GM12872 (cell line): ENCODE measurements around the gene WNT4.

Source experiments
- CTCF ChIP-seq: IDR thresholded peaks from 3 replicates; pipeline ENCODE4 v1.5.1; 2011; ENCODE audit warnings: low read depth, mild to moderate bottlenecking, low read length, moderate library complexity; ENCODE audit not compliant: insufficient read depth

WNT4 gene

DNA sequence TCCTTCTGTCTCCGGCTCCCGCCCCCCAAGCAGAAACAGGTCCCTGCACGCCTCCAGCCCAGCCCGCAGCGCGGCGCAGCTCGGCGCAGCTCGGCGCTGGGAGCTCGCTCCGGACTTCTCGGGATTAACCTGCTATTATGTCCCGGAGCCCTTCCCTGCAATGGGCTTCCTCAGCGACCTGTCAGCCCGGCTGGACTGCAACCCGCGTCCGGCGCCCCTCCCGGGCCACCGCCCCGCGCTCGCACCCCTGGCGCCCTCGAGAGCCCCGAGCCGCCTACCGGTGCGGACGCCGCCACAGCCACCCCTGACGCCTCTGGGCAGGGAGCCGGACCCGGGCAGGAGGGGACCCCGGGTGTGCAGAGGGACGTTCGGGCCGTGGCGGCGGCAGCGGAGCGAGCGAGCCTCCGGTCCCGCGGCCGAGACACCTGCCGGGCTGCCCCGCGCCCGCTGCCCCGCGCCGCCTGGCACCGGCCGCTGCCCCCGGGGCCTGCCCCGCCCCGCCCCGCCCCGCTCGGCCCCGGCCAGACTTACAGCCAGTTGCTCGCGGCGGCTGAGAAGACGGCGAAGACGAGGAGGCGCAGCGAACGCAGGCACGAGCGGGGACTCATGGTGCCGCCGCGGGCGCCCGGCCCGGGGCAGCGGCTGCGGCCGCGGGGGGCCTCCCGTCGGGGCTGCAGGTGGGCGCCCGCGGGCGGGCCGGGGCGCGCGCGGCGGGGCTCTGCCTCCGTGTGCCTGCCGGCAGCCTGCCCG, 407 bp downstream of the WNT4 start:
- no peak for TF ChIP-seq CTCF

DNA sequence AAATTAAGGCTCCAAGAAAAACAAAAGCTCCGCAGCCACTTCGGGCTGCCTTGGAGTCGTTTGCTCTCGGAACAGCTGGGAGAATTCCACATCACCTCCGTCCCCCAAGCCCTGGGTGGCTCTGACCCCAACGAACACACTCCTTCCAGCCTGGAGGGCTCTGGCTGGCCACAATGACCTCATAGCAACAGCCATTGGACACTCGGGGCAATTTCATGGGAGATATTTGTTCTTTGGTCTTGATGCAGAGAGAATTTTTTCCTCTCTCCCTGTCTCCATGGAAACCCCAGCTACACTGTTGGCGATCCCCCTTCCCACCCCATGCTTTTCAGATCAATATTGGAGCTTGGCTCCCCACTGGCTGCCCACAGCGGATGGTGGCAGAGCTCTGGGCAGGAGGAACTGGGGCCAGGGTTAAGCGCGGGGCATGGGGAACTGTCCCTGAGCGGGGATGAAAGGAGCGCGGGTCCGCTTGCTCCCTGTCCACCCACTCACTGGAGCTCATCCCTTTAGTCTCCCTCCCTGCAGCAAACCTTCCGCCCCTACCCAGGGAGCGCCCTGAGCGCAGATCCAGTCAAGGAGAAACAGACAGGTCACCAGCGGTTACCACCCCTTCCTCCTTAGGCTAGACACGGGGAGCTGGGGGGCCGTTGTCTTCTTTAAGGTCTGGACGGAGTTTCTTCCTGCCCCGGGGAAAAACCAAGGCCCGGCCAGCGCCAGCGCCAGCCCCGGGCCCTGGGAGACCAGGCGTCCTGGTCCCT, 1.2 kb downstream of the WNT4 start:
- no peak for TF ChIP-seq CTCF

GRCh38 chr1:22140694-22141093, 2.2 kb downstream of the WNT4 start:
- TF ChIP-seq CTCF: no peak

DNA sequence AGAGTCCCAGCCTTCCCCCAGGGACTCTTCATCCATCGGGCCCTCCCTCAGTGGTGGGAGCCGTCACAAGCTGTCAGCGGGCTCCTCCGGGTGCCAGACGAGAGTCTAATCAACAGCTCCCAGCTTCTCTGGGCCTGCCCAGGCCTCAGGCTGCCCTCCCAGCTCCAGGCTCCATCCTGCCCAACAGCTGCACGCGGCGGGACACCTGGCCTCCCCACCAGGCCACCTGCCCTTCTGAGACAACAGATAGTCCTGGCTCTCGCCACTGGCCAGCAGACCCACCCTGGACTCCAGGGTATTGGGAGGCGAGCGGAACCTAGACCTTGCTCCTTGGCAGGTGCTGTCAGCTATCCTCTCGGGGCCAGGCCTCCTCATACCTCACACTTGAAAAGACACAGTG, 3.1 kb downstream of the WNT4 start:
- TF ChIP-seq CTCF: no peak

GRCh38 chr1:22139066-22139594, 3.8 kb downstream of the WNT4 start:
- no peak for TF ChIP-seq CTCF

DNA sequence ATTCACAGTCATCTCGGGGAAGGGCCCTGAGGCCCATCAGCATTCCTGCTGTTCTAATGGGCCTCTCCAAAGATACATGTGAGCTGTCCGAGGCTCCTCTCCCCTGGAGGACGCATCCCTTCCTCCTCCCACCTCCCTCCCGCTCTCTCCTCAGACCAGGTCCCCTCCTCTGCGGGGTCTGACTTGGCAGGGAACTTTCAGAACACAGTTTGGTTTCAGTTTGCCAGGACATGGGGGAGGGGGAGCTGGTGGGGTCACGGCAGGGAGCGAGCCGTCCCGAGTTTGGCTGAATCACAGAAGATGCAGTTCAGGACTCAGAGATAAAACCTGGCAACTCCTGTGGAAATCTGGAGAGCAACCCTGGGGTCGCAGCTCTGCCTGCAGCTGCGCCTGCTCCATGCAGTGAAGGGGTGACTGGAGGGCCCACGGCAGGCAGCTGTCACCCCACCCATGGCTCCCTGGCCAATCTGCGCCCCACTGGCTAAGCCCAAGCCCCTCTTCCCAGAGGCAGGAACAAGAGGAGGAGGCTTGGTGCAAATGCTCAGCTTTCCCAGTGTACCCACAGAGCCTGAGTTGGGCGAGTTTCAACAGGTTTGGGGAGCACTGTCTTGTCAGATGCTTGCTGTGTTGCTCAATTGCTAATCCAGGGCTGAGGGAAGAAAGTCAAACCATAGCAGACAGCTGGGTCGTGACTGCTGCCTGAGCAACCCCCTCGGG, 5.7 kb downstream of the WNT4 start:
- no peak for TF ChIP-seq CTCF

- TF ChIP-seq CTCF: no peak
These were observed 9.0 kb downstream of the WNT4 start for GRCh38 chr1:22133931-22134324.
